GM18951 (cell line): ENCODE measurements around the gene KCTD19.

Experiments
- POLR2A ChIP-seq: IDR thresholded peaks from 4 replicates; pipeline ENCODE4 v1.6.1; 2011; ENCODE audit warnings: mild to moderate bottlenecking; ENCODE audit not compliant: insufficient read length, insufficient read depth; ENCODE audit errors: extremely low read depth
- in situ Hi-C: fragments of 300-500 bp; cut with MboI; formaldehyde crosslinking; loops from one replicate; pipeline ENCODE4 v1.12.0; 2022; ENCODE audit warnings: low sequenced_read_pairs, mixed read lengths, inconsistent platforms; ENCODE audit not compliant: unreplicated experiment

The KCTD19 gene

GRCh38 chr16:67270931-67271338 lies 55.6 kb downstream of the KCTD19 start:
- in situ Hi-C loops: no loop called here

GRCh38 chr16:67269766-67270165 lies 56.8 kb downstream of the KCTD19 start:
- in situ Hi-C loops: no loop called here
- TF ChIP-seq POLR2A: no peak

More at GRCh38 chr16:67270931-67271338, 55.6 kb downstream of the KCTD19 start:
- no peak for TF ChIP-seq POLR2A

- no peak for TF ChIP-seq POLR2A
- in situ Hi-C loops: no loop called here
Observed at GRCh38 chr16:67268136-67268579, 58.4 kb downstream of the KCTD19 start.

- no peak for TF ChIP-seq POLR2A
- in situ Hi-C loops: no loop called here
Observed at GRCh38 chr16:67265834-67266233, 60.7 kb downstream of the KCTD19 start.

- in situ Hi-C loops: no loop called here
Observed at GRCh38 chr16:67264866-67265265, 61.7 kb downstream of the KCTD19 start.

GRCh38 chr16:67264277-67264676 lies 62.3 kb downstream of the KCTD19 start:
- in situ Hi-C loops: no loop called here
- no peak for TF ChIP-seq POLR2A

More at GRCh38 chr16:67264866-67265265, 61.7 kb downstream of the KCTD19 start:
- no peak for TF ChIP-seq POLR2A

GRCh38 chr16:67263201-67263600 lies 63.3 kb downstream of the KCTD19 start:
- in situ Hi-C loops: no loop called here
- no peak for TF ChIP-seq POLR2A

- TF ChIP-seq POLR2A: no peak
- in situ Hi-C loops: no loop called here
Observed at GRCh38 chr16:67260426-67261063, 66.0 kb downstream of the KCTD19 start.

GRCh38 chr16:67259705-67260104 lies 66.8 kb downstream of the KCTD19 start:
- no peak for TF ChIP-seq POLR2A
- in situ Hi-C loops: no loop called here

- no peak for TF ChIP-seq POLR2A
- in situ Hi-C loops: no loop called here
Observed at GRCh38 chr16:67258161-67258835, 68.2 kb downstream of the KCTD19 start.

- in situ Hi-C loops: no loop called here
- TF ChIP-seq POLR2A: no peak
Observed at GRCh38 chr16:67257486-67258160, 68.9 kb downstream of the KCTD19 start.

- no peak for TF ChIP-seq POLR2A
- in situ Hi-C loops: no loop called here
Observed at GRCh38 chr16:67256701-67257230, 69.8 kb downstream of the KCTD19 start.

GRCh38 chr16:67255553-67256221 lies 70.9 kb downstream of the KCTD19 start:
- TF ChIP-seq POLR2A: no peak
- in situ Hi-C loops: no loop called here

GRCh38 chr16:67254801-67255552 lies 71.6 kb downstream of the KCTD19 start:
- in situ Hi-C loops: no loop called here
- no peak for TF ChIP-seq POLR2A
